HepG2 (cell line): ENCODE measurements around the gene RBM12. TPM values are rescaled to one million over a fixed set of nuclear protein-coding genes. Genes with fewer than 3 reads are reported as not detected.

Source experiments
- ETV5 ChIP-seq: IDR thresholded peaks from 2 replicates; pipeline ENCODE4 v1.6.1; 2018; ENCODE audit warnings: missing biosample characterization, missing genetic modification reagents, inconsistent platforms, borderline replicate concordance
- FOXO1 ChIP-seq: sonication (generic); formaldehyde crosslinking; IDR thresholded peaks from 2 replicates; pipeline ENCODE4 v1.4.0; 2020; ENCODE audit warnings: missing genetic modification reagents
- GFI1 ChIP-seq: sonication (generic); formaldehyde crosslinking; IDR thresholded peaks from 2 replicates; pipeline ENCODE4 v1.5.0; 2020; ENCODE audit warnings: missing genetic modification reagents, mild to moderate bottlenecking, borderline replicate concordance
- GLI4 ChIP-seq: sonication (generic); formaldehyde crosslinking; IDR thresholded peaks from 2 replicates; pipeline ENCODE4 v1.5.1; 2020; ENCODE audit warnings: missing genetic modification reagents, mild to moderate bottlenecking, moderate library complexity, borderline replicate concordance
- HNF4G ChIP-seq, 2 experiments: sonication (generic) in 1 of 2; formaldehyde crosslinking in 1 of 2; IDR thresholded peaks; 2 replicates each; pipeline versions ENCODE4 v1.4.0 to v1.6.1; 2011 to 2020; ENCODE audit warnings: borderline replicate concordance in 2 of 2, low read depth in 2 of 2, mild to moderate bottlenecking in 2 of 2, low read length in 1 of 2, missing genetic modification reagents in 1 of 2, moderate library complexity in 1 of 2
- IRX3 ChIP-seq: sonication (generic); formaldehyde crosslinking; IDR thresholded peaks from 2 replicates; pipeline ENCODE4 v1.8.1; 2023; ENCODE audit warnings: mild to moderate bottlenecking, low read depth, missing genetic modification reagents, borderline replicate concordance
- NCOA2 ChIP-seq: sonication (generic); formaldehyde crosslinking; IDR thresholded peaks from 2 replicates; pipeline ENCODE4 v1.8.0; 2022; ENCODE audit warnings: inconsistent platforms
- SP1 ChIP-seq, 2 experiments: fragments of 450-650 bp in 1 of 2; sonication (generic) in 1 of 2; formaldehyde crosslinking in 1 of 2; IDR thresholded peaks; 2 replicates each; pipeline versions ENCODE4 v1.4.0 to v1.6.1; 2016 to 2020; ENCODE audit warnings: missing genetic modification reagents in 1 of 2
- ZBTB7A ChIP-seq: sonication (generic); formaldehyde crosslinking; IDR thresholded peaks from 2 replicates; pipeline ENCODE4 v1.8.0; 2022; ENCODE audit warnings: mild to moderate bottlenecking, missing genetic modification reagents
- ZMYM2 ChIP-seq: sonication (generic); formaldehyde crosslinking; IDR thresholded peaks from 2 replicates; pipeline ENCODE4 v1.8.0; 2022; ENCODE audit warnings: mild to moderate bottlenecking, missing genetic modification reagents
- ZNF12 ChIP-seq: sonication (generic); formaldehyde crosslinking; IDR thresholded peaks from 2 replicates; pipeline ENCODE4 v1.5.0; 2020; ENCODE audit warnings: missing genetic modification reagents
- ZNF205 ChIP-seq: IDR thresholded peaks from 2 replicates; pipeline ENCODE4 v1.6.1; 2018; ENCODE audit warnings: missing biosample characterization, missing genetic modification reagents
- ZNF781 ChIP-seq: sonication (generic); formaldehyde crosslinking; IDR thresholded peaks from 2 replicates; pipeline ENCODE4 v1.5.1; 2020; ENCODE audit warnings: borderline replicate concordance, mild to moderate bottlenecking, missing genetic modification reagents; ENCODE audit errors: not compliant biosample characterization
- polyA plus RNA-seq, 8 experiments: library from polyadenylated mRNA; depleted of rRNA in 3 of 8; stranded (reverse) in 7 of 8; unstranded in 1 of 8; fragments of >200 nt; fragmentation: Illumina TruSeq in 4 of 8; extraction: Trizol in 4 of 8; gene quantifications; 2 replicates each; pipeline versions ENCODE4 v1.2.1 to v1.2.3, GENCODE V29; 2011 to 2016; ENCODE audit warnings: low read depth in 4 of 8, missing spikeins in 1 of 8, mixed read lengths in 1 of 8; ENCODE audit not compliant: insufficient read depth in 1 of 8
- total RNA-seq, 5 experiments: library from RNA; depleted of rRNA; stranded (reverse); fragments of >200 nt; fragmentation: Illumina TruSeq; extraction: Trizol; gene quantifications; 2 replicates each; pipeline ENCODE4 v1.2.3, GENCODE V29; 2016; ENCODE audit warnings: low read depth in 1 of 5
- TF ChIP-seq, protein P1 (sequence below): IDR thresholded peaks from 2 replicates; pipeline ENCODE4 v1.6.1; 2016; ENCODE audit warnings: control low read depth
- TF ChIP-seq, protein P2 (sequence below): sonication (generic); formaldehyde crosslinking; IDR thresholded peaks from 2 replicates; pipeline ENCODE4 v1.5.0; 2020; ENCODE audit warnings: mild to moderate bottlenecking, missing genetic modification reagents
- TF ChIP-seq, protein P3 (sequence below): sonication (generic); formaldehyde crosslinking; IDR thresholded peaks from 2 replicates; pipeline ENCODE4 v1.4.0; 2020; ENCODE audit warnings: missing genetic modification reagents
- TF ChIP-seq, protein P4 (sequence below): sonication (generic); formaldehyde crosslinking; IDR thresholded peaks from 2 replicates; pipeline ENCODE4 v1.5.1; 2020; ENCODE audit warnings: missing genetic modification reagents, mild to moderate bottlenecking, borderline replicate concordance
- TF ChIP-seq, protein P5 (sequence below): sonication (generic); formaldehyde crosslinking; IDR thresholded peaks from 2 replicates; pipeline ENCODE4 v1.8.0; 2022; ENCODE audit warnings: mild to moderate bottlenecking, missing genetic modification reagents; ENCODE audit not compliant: insufficient replicate concordance

The RBM12 gene
- total and polyA plus RNA-seq, 2 of the 13 experiments (the other 11 are each of a cell fraction or from before 2014, with no cell fraction given) = 97.9 to 104 TPM

DNA sequence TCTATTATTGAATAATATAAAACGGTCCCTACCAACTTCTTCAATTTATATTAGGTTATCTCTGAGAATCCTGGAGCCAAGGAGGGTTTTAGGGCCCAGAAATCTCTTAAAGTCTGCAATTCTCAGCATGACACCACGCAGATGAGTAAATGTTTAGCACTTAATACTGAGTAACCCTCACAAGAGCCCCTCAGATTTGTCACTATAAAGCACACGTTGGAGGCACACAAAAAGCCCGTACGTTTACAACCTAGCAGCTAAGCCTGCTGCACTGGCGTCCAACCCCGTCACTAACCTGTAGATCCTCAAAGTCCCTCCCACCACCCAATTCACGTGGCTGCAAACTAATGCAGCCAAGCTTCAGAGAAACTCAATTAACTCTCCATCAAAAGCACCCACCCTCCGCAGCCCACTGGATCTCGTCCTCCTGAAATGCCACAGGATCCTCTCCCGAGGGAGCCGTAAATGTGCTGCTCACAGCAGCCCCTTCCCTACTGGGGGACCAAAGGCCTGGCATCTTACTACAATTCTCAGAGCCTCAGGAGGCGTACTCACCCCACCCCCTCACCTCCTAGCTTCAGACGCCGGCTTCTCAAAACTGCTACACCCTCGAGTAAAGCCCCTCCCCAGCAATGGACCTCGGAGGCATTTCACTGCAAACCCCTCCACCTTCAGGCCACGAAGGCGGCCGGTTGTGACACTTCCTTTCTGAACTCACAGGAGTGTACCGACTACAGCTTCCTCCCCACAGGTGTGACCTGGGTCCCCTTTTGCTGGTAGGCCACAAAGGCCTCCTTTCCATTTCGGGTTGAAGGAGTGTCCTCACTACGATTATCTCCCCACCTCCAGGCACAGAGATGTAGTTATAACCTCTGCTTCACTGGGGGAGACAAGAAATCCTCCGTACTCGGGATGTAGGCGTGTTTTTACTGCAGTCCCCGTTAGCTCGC lies 909 bp downstream of the RBM12 start (continued):
- TF ChIP-seq ZNF781 (CRISPR knock-in tag) (no peak), ZNF12 (no peak; the same call in 1 of the 2 replicates), SP1 (IDR thresholded peaks at IDR 0.05) (no peak), SP1 (CRISPR knock-in tag; IDR thresholded peaks at IDR 0.05) (0 out of 2 replicates have a peak, but pooled peaks have one; percentile 17), GFI1 (CRISPR knock-in tag) (peak; percentile 44; the same call in 1 of the 2 replicates), NCOA2 (CRISPR knock-in tag) (no peak), GLI4 (CRISPR knock-in tag) (no peak; the same call in 1 of the 2 replicates), IRX3 (CRISPR knock-in tag) (no peak; the same call in 1 of the 2 replicates), FOXO1 (no peak), ZNF205 (CRISPR knock-in tag) (no peak), ETV5 (CRISPR knock-in tag) (peak; percentile 19; the same call in 1 of the 2 replicates), HNF4G (IDR thresholded peaks at IDR 0.05; ENCODE audit: borderline replicate concordance, low read depth, low read length) (no peak), HNF4G (CRISPR knock-in tag; IDR thresholded peaks at IDR 0.05; ENCODE audit: borderline replicate concordance, low read depth) (no peak), ZBTB7A (CRISPR knock-in tag) (no peak), ZMYM2 (CRISPR knock-in tag) (peak; percentile 60; the same call in 1 of the 2 replicates)
- TF ChIP-seq, protein P1, sequence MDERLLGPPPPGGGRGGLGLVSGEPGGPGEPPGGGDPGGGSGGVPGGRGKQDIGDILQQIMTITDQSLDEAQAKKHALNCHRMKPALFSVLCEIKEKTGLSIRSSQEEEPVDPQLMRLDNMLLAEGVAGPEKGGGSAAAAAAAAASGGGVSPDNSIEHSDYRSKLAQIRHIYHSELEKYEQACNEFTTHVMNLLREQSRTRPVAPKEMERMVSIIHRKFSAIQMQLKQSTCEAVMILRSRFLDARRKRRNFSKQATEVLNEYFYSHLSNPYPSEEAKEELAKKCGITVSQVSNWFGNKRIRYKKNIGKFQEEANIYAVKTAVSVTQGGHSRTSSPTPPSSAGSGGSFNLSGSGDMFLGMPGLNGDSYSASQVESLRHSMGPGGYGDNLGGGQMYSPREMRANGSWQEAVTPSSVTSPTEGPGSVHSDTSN = no peak
- TF ChIP-seq, protein P2, sequence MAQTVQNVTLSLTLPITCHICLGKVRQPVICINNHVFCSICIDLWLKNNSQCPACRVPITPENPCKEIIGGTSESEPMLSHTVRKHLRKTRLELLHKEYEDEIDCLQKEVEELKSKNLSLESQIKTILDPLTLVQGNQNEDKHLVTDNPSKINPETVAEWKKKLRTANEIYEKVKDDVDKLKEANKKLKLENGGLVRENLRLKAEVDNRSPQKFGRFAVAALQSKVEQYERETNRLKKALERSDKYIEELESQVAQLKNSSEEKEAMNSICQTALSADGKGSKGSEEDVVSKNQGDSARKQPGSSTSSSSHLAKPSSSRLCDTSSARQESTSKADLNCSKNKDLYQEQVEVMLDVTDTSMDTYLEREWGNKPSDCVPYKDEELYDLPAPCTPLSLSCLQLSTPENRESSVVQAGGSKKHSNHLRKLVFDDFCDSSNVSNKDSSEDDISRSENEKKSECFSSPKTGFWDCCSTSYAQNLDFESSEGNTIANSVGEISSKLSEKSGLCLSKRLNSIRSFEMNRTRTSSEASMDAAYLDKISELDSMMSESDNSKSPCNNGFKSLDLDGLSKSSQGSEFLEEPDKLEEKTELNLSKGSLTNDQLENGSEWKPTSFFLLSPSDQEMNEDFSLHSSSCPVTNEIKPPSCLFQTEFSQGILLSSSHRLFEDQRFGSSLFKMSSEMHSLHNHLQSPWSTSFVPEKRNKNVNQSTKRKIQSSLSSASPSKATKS (CRISPR knock-in tag) = peak; percentile 2; the same call in 1 of the 2 replicates
- TF ChIP-seq, protein P3, sequence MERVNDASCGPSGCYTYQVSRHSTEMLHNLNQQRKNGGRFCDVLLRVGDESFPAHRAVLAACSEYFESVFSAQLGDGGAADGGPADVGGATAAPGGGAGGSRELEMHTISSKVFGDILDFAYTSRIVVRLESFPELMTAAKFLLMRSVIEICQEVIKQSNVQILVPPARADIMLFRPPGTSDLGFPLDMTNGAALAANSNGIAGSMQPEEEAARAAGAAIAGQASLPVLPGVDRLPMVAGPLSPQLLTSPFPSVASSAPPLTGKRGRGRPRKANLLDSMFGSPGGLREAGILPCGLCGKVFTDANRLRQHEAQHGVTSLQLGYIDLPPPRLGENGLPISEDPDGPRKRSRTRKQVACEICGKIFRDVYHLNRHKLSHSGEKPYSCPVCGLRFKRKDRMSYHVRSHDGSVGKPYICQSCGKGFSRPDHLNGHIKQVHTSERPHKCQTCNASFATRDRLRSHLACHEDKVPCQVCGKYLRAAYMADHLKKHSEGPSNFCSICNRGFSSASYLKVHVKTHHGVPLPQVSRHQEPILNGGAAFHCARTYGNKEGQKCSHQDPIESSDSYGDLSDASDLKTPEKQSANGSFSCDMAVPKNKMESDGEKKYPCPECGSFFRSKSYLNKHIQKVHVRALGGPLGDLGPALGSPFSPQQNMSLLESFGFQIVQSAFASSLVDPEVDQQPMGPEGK = no peak
- TF ChIP-seq, protein P4, sequence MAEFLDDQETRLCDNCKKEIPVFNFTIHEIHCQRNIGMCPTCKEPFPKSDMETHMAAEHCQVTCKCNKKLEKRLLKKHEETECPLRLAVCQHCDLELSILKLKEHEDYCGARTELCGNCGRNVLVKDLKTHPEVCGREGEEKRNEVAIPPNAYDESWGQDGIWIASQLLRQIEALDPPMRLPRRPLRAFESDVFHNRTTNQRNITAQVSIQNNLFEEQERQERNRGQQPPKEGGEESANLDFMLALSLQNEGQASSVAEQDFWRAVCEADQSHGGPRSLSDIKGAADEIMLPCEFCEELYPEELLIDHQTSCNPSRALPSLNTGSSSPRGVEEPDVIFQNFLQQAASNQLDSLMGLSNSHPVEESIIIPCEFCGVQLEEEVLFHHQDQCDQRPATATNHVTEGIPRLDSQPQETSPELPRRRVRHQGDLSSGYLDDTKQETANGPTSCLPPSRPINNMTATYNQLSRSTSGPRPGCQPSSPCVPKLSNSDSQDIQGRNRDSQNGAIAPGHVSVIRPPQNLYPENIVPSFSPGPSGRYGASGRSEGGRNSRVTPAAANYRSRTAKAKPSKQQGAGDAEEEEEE = no peak
- TF ChIP-seq, protein P5, sequence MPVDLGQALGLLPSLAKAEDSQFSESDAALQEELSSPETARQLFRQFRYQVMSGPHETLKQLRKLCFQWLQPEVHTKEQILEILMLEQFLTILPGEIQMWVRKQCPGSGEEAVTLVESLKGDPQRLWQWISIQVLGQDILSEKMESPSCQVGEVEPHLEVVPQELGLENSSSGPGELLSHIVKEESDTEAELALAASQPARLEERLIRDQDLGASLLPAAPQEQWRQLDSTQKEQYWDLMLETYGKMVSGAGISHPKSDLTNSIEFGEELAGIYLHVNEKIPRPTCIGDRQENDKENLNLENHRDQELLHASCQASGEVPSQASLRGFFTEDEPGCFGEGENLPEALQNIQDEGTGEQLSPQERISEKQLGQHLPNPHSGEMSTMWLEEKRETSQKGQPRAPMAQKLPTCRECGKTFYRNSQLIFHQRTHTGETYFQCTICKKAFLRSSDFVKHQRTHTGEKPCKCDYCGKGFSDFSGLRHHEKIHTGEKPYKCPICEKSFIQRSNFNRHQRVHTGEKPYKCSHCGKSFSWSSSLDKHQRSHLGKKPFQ (CRISPR knock-in tag) = no peak
